GOT3 (cell line): Measurements from ENCODE around the gene CCDC120.

ENCODE experiments used
- DNase-seq: peaks from one replicate; lab custom pipeline; 2025; ENCODE audit warnings: mixed read lengths; lab: John Stamatoyannopoulos, UW

Gene CCDC120

DNA sequence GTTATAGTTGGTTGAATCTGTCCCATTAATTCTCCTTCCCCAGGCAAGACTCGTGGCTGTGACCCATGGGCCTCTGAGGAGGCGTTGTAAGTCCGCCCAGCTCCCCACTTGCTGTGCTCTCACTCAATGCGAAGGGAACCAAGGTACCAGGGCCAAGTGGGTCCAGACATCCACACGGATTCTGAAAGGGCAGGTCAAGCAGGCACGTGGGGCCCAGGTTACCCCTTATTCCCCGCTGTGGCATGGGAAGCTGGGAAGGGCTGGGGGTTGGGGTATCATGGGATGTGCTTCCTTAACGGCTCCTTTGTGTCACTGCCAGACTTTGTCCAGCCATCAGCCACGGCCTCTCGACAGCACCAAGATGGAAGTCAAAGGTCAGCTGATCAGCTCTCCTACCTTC lies 3.1 kb downstream of the CCDC120 start:
- DNase-seq, result no peak

DNA sequence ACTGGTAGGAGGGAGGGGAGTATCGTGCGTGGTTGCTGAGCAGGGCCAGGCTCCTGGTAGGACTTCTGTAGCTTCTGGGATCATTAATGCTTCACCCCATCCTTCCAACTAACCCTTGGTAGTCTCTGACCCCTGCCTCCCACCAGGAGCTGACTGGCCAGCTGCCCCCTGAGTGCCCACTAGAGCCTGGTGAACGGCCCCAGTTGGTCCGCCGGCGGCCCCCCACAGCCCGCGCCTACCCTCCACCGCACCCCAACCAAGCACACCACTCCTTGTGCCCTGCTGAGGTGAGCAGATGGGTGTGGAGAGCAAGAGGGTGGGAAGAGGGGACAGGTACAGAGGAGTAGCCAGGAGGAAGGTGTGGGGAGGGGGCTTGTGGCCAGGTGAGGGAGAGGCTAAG lies 4.9 kb downstream of the CCDC120 start:
- DNase-seq, result no peak

DNA sequence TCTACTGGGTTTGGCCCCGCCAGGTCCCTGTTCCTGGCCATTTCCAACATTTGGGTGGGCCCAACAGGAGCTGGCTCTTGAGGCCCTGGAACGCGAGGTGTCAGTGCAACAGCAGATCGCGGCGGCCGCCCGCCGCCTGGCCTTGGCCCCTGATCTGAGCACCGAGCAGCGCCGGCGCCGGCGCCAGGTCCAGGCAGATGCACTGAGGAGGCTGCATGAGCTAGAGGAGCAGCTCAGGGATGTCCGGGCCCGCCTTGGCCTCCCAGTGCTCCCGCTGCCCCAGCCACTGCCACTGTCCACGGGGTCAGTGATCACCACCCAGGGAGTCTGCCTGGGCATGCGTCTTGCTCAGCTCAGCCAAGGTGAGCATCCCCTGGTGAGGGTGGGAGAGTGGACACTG lies 5.5 kb downstream of the CCDC120 start:
- DNase-seq, result no peak

DNA sequence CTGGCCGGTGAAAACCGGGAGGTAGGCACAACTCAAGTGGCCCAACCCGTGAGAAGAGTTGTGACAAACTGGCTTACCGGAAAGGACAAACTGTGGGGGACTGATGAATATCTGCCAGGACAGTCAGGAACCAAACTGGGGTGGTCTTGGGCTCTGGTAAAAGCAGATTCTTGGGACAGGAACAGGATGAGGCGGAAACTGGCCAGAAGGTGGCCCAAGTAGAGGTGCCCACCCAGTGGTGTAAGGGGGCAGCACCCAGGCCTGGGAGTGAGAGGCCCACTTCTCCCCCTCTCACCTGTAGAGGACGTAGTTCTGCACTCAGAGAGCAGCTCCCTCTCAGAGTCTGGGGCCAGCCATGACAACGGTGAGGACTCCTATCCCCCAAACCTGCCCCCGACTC lies 5.9 kb downstream of the CCDC120 start:
- no peak for DNase-seq

DNA sequence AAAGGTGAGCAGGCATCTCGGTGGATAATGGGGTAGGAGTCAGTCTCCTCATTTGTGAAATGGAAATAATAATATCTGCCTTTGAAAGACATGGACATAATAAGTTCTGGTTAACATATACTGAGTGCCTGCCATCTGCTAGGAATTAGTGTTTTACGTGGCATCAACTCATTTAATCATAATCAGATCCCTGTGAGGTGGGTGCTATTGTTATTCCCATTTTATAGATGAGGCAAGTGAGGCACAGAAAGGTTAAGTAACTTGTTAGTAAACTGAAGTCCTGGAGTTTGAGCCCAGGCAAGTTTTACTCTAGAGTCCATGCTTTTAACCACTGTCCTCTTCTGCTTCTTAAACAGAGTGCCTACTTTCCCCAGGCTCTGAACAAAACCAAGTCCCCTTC lies 7.5 kb downstream of the CCDC120 start:
- no peak for DNase-seq

DNA sequence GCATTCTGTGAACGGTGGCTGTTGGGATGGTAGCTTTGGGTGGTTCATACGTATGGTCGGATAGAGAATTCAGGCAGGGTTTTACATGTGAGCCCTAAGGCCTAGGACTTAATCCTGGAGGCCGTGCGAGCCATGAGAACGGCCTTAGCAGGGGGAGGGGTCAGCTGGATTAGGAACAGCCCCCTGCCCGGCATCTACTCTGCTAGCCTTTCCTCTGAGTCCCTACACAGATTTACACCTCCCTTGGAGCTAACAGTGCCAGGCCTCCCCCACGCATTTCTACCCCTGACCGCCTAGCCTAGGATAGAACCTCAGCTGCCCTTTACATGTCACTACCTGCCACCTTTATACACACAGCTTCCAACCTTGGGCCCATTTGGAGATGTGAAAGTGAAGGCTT lies 7.9 kb downstream of the CCDC120 start:
- no peak for DNase-seq

DNA sequence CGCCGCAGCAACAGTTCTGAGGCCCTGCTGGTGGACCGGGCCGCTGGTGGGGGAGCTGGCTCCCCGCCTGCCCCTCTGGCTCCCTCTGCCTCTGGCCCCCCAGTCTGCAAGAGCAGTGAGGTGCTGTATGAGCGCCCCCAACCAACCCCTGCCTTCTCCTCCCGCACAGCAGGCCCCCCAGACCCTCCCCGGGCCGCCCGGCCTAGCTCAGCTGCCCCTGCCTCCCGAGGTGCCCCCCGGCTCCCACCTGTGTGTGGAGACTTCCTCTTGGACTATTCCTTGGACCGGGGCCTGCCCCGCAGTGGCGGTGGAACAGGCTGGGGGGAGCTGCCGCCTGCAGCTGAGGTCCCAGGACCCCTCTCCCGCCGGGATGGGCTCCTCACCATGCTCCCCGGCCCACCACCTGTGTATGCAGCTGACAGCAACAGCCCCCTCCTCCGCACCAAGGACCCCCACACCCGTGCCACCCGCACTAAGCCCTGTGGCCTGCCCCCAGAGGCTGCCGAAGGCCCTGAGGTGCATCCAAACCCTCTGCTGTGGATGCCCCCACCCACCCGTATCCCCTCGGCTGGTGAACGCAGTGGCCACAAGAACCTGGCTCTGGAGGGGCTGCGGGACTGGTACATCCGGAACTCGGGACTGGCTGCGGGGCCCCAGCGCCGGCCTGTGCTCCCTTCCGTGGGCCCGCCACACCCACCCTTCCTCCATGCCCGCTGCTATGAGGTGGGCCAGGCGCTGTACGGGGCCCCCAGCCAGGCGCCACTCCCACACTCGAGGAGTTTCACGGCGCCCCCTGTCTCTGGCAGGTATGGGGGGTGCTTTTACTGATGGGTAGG lies 8.7 kb downstream of the CCDC120 start:
- DNase-seq, result no peak

DNA sequence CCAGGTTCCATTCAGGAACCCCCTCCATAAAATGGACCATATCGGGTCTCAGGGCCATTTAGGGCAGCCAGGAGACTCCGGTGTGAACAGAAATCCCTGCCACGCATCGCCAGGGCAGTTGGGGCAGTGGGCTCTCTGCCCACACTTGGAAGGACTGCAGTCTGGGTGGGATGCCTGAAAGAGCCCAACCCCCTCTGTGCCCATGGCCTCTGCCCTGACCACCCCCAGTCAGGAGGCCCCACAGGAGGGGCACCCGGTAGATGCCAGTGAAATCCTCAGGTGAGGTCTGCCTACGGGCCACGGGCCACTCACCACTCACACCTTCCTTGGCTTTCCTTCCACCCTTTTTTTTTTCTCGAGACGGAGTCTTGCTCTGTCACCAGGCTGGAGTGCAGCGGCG lies 10.2 kb downstream of the CCDC120 start:
- DNase-seq, result no peak

DNA sequence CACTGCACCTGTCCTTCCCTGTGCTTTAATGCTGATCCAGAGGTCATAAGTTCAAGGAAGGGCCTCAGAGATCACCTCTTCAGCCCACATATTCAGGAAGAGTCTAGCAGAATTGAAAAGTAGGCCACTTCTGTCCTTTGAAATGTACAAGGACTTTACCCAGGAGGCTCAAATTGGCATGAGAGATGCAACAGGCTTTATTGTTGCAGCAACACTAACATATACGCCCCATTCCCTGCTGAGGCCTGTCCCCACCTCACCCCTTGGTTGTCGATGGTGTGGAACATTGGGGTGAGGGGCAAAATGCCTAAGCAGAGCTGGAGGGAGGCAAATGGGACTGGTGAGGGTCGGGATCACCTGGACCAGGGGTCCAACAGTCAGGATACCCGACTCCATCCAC lies 12.2 kb downstream of the CCDC120 start:
- DNase-seq, result no peak

DNA sequence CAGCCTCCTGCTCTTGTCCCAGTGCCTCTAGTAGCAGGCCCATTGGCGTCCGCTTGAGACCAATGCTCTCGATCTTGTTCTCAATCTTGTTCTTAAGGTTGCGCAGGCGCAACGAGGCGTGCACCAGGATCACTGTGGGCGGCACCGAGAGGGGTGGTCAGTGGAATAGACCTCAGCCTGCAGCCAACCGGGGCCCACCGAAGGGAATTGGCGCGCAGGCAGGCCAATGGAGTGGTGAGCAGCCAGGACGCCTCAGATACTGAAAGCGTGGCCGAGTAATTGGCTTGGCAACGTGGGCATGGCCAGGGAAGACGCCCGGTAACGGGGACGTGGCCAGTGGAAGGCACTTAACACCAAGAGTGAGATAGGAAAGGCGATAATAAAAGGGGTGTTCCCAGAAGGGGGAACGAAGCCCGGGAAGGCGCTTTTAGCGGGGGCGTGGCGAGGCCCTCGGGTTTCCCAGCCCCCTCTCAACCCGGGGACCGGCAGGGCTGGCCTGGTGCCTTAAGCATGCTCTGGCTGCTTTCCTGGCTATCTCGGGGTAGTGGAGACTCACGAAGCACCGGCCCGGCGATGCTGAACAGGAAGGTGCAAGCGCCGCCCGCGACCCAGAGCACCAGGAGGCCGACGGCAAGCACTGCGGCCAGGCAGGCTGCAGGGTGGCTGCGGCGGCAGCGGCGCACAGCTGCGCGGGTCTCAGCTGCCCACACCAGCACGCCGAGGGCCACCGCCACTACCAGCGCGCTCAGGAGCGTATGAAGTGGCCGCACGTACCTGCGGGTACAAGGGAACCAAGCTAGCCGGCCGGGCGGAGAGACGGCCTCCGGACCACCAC lies 13.3 kb downstream of the CCDC120 start:
- DNase-seq, result no peak

DNA sequence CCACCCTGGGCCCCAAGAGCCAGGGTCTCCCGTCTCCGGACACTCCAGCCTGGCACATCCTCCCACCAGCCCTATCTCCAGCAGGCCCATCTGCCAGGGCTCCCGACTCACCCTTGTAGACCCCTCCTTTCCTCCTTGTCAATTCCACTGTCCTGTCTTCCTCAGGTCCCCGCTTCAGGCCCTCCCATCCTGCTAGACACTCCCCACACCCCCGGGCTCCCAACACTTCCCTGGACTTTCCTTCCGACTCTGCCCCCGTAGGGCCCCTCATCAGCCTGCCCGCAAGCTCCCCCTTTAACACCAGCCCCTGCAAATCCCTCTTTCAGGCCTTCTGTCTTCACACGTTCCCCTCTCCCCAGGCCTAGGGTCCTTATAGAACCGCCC lies 13.9 kb downstream of the CCDC120 start:
- no peak for DNase-seq

DNA sequence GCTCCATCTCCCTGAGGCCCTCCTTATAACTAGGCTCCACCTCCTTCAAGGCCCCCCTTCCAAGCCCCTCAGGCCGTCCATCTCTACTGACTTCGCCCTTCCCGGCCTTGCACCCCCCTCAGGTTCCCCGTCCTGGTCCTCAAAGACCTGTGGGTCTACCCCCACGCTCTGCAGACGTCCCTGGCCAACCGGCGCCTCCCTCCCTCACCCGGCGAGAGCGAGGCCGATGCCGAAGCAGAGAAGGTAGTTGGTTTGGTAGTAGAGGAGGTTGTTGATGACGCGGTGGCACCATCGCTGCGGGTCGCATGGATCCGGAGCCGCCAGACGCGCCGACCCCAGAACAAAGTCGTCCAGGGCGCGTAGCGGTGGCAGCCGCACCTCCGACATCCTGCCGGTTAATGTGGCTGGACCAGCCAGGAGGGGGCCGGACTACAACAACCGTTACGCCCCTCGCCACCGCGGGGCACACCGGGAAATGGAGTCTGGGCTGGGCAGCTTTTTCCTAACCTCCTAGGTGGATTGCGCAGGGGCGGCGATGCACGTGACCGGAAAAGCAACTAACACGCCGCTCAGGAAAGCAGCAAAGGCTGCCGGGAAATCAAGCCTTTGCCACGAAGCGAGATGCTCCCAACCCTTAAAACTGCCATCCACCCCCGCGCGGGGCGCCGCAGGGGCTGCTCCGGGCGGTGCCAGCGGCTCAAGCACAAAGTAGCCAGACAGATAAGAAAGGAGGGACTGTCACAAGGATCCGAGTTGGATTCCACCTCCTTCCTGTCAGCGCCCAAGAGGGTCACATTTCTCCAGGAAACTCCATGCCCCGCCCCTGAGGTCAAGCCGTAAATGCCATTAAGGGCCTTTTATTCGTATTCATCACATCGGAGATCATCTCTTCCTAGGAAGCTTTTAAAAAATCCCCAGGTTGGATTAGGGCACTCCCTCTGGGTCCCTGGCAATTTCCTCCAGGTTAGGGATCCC lies 15.1 kb downstream of the CCDC120 start, which contains the start of gene PRAF2:
TSS of gene PRAF2 (minus strand) at position 402 of the 975 bp plus-strand sequence. CDS start at position 387, 15 bp downstream.
- DNase-seq, result peak; percentile 61

DNA sequence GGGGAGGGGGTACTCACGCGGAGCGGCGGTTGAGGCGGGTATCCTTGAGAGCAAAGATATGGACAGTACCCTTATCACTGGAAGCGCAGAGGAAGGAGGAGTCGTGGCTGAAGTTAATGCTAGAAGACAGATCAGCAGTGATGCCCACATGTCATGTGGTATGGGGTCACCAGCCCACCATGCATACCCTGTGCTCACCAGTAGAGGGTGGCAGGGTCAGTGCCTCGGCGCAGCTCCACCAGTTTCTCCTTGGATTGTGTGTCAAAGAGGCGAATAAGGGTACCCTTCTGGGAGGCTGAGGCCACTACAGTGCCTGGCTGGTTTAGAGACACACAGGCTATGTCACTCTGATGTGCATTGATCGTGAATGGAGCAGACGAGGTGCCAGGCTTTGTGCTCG lies 16.5 kb downstream of the CCDC120 start:
- DNase-seq, result no peak

DNA sequence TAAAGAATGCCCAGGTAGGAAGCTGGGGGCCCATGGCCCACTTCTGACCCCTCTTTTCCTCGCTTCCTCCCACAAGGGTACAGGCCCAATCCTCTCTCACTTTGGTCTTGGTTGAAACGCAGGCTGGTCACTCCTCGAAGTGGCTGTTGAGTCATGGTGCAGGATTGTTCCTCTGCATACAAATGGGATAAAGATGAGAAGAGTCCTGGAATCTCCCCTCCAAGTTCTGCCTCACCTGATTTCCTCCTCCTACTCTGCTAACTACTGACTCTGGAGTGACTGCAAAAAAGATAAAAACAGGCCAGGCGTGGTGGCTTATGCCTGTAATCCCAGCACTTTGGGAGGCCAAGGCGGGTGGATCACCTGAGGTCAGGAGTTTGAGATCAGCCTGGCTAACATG lies 19.1 kb downstream of the CCDC120 start:
- DNase-seq, result no peak

DNA sequence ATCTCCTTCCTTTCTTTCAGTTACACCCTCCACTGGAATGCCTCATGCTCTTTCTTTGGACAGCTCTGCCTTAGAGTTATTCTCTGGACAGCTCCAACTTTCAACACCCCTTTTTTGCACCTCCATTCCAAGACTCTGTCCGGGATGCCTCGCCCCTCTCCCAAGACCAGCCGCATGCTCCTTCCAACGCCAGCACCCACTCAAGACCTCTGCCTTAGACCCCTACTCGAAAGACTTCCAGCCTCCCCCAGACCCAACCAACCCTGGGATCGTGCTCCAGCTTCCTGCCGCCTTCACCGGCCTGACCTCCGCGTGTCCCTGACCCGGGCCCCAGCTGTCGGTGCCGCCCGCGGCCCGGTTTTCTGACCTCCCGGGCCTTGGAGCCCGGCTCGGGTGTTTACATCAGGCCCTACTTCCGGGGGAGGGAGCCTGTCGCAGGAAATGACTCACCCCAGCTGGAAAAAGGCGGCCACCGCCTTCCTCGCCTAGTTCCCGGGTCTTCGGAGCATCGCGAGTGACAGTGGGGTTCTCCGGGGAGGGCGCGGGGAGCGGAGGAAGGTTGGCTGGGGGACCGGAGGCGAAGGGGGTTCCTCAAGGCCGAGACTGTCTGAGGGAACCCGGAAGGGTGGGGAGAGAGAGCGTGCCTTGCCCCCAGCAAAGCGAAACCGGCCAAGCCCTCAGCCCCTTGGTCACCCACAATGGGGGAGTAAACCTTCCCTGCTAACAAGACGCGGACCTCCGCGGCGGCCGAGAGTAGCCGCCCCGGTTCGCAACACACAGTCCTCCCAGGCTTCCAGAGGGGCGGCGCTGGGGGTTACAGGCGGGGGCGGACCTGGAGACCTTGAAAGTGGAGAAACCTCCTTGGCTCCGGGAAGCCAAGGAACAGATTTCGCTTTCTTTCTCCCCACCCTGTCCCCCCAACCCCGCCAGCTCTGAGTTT lies 21.0 kb downstream of the CCDC120 start, which contains the start of gene WDR45:
TSS of gene WDR45 (minus strand) at position 399 of the 940 bp plus-strand sequence. CDS start 1,792 bp downstream, outside the sequence.
- DNase-seq, result no peak

DNA sequence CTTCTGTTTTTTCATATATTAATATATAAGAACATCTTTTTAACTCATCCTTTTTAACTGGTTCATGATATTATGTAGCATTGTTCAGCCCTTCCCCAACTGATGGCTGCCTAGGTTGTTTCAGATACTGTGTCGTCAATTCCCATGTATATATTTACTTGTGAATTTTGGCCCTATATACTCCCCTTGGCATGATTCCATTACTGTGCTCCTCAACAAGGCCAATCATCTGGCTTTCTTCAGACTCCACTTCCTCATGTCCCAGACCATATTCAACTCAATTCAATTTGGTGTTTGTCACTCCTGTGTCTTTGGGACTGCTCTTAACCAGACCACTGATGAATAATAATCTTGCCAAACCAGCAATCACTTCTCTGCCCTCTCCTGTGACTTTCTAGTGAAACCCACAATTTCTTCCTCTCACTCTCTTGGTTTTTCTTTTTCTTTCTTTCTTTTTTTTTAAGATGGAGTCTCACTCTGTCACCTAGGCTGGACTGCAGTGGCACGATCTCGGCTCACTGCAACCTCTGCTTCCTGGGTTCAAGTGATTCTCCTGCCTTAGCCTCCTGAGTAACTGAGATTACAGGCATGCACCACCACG lies 23.6 kb downstream of the CCDC120 start:
- no peak for DNase-seq

DNA sequence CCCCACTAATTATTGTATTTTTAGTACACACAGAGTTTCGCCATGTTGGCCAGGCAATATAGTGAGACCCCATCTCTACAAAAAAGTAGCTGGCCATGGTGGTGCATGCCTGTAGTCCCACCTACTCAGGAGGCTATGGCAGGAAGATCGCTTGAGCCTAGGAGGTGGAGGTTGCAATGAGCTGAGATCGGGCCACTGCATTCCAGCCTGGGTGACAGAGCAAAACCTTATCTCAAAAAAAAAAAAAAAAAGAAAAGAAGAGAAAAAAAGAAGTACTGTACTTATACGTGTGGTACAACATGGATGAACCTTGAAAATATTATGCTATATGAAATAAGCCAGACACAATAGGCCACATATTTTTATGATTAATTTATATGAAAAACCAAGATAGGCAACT lies 30.8 kb downstream of the CCDC120 start:
- no peak for DNase-seq

DNA sequence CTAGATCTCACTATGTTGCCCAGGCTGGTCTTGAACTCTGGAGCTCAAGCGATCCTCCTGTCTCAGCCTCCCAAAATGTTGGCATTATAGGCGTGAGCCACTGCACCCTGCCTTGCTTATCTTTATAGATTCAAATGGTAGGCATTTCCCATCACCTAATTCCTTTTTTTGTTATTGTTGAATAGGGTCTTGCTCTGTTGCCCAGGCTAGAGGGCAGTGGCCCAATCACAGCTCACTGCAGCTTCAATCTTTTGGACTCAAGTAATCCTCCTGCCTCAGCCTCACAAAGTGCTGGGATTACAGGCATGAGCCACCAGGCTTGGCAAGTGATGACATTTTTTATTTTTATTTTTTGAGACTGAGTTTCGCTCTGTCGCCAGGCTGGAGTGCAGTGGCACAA lies 37.6 kb downstream of the CCDC120 start:
- no peak for DNase-seq

DNA sequence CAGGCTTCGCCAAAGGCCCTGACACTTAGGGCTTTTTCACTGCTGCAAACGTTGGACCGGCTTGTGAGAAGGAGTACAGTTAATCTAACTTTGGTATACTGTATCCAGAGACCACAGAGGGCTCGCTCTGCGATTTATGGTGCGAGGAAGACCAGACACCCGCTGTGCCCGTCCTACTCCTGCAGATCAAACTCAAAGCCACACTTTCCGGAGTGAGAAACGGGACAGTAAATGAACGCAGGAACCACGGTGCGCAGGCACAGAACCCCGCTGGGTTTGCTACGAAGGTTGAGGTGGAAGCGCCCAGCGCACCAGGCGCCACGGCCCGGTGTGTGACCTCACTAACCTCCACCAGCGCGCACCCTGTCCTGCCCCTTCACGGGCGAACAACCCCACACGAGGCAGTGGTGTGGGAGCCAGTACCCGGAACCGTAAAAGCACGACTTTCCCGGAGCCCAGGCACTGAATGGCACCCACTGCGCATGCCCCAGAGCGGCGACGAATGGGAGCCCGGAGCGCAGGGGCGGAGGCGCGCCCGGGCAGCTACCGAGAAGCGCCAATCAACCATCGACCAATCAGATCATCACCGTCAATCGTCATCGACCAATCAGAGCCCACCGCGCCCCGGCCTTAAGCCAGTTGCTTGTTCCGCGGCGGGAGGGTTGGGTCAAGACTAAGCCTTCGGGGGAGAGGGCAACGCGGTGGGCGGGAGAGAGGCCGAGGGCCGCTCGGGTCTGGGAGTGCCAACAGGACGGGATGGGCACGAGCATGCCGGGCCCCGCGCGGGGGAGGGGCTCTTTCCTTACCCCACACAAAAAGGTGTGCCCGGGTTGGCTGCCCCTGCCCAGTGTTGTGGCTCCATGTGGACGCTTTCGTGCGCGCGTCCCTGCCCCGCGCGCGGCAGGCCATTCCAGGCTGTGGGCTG lies 42.2 kb downstream of the CCDC120 start:
- DNase-seq, result peak; percentile 74
